ENCODE data around the gene RRAD.
A peak's percentile ranks its signal among the peaks of the same experiment; 100 is the strongest.

Gene RRAD

DNA sequence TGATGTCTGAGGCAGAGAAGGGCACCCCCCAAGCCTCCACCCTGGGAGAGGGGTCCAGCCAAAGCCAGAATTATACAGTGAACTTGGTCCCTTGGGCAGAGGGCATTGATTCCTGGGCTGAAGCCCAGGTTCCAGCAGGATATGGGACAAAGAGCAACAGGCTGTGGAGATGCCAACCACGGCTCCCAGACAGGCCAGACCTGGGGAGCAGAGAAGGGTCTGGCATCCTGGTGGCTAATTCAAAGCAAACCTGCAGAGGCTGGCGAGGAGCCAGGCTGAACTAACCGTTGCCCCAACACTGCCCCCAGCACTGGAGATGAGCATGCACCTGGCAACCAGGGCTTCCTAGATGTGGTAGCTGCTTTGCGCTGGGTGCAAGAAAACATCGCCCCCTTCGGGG is 38.7 kb upstream of the RRAD start:
- H3K4me3 ChIP-seq (replicated peaks; ENCODE audit: insufficient read depth, low read length): no peak overlapping the region
- no peak overlapping the region for H3K27ac ChIP-seq (replicated peaks)
- DNase-seq (ENCODE audit: low read depth in 1 of 2, low spot score in 1 of 2): no peak
- no peaks in the 10 kb centered on the region for H3K27me3 ChIP-seq (ENCODE audit: insufficient read depth, poor library complexity, severe bottlenecking)
- TF ChIP-seq, protein P1, sequence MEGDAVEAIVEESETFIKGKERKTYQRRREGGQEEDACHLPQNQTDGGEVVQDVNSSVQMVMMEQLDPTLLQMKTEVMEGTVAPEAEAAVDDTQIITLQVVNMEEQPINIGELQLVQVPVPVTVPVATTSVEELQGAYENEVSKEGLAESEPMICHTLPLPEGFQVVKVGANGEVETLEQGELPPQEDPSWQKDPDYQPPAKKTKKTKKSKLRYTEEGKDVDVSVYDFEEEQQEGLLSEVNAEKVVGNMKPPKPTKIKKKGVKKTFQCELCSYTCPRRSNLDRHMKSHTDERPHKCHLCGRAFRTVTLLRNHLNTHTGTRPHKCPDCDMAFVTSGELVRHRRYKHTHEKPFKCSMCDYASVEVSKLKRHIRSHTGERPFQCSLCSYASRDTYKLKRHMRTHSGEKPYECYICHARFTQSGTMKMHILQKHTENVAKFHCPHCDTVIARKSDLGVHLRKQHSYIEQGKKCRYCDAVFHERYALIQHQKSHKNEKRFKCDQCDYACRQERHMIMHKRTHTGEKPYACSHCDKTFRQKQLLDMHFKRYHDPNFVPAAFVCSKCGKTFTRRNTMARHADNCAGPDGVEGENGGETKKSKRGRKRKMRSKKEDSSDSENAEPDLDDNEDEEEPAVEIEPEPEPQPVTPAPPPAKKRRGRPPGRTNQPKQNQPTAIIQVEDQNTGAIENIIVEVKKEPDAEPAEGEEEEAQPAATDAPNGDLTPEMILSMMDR (IDR thresholded peaks at IDR 0.05; ENCODE audit: insufficient read depth, low read length): no peak
- TF ChIP-seq POLR2AphosphoS5 (IDR thresholded peaks at IDR 0.05; ENCODE audit: low read depth) (no peak), SPI1 (IDR thresholded peaks at IDR 0.05; ENCODE audit: borderline replicate concordance, low read depth) (no peak), GABPA (IDR thresholded peaks at IDR 0.05; ENCODE audit: low read depth) (no peak)
- TF ChIP-seq, protein P2, sequence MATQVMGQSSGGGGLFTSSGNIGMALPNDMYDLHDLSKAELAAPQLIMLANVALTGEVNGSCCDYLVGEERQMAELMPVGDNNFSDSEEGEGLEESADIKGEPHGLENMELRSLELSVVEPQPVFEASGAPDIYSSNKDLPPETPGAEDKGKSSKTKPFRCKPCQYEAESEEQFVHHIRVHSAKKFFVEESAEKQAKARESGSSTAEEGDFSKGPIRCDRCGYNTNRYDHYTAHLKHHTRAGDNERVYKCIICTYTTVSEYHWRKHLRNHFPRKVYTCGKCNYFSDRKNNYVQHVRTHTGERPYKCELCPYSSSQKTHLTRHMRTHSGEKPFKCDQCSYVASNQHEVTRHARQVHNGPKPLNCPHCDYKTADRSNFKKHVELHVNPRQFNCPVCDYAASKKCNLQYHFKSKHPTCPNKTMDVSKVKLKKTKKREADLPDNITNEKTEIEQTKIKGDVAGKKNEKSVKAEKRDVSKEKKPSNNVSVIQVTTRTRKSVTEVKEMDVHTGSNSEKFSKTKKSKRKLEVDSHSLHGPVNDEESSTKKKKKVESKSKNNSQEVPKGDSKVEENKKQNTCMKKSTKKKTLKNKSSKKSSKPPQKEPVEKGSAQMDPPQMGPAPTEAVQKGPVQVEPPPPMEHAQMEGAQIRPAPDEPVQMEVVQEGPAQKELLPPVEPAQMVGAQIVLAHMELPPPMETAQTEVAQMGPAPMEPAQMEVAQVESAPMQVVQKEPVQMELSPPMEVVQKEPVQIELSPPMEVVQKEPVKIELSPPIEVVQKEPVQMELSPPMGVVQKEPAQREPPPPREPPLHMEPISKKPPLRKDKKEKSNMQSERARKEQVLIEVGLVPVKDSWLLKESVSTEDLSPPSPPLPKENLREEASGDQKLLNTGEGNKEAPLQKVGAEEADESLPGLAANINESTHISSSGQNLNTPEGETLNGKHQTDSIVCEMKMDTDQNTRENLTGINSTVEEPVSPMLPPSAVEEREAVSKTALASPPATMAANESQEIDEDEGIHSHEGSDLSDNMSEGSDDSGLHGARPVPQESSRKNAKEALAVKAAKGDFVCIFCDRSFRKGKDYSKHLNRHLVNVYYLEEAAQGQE (IDR thresholded peaks at IDR 0.05; ENCODE audit: insufficient replicate concordance, low read depth): no peak

DNA sequence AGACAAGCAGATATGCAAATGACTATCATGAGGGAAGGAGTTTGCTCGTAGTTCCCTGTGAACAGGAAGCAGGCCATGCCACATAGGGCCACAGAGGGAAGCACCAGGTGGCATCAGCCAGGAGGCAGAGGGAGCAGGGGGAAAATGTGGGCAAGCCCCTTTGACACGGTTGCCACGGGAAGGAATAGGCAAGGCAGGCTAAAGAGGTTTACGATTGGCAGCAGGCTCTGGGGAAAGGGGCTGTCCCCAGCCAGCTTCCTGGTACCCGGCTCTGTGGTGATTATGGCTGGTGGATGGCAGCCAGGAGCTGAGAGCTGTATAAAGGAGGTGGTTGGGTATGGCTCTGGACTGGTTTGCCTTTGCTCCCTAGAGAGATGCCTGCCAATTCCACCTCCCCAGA is 36.6 kb upstream of the RRAD start:
- no peak overlapping the region for H3K4me3 ChIP-seq (replicated peaks; ENCODE audit: insufficient read depth, low read length)
- peak overlapping the region; percentile 13; the same call in 1 of the 2 replicates for H3K27ac ChIP-seq (replicated peaks)
- H3K27me3 ChIP-seq (ENCODE audit: insufficient read depth, poor library complexity, severe bottlenecking): no peaks in the 10 kb centered on the region
- TF ChIP-seq POLR2AphosphoS5 (IDR thresholded peaks at IDR 0.05; ENCODE audit: low read depth) (no peak), GABPA (IDR thresholded peaks at IDR 0.05; ENCODE audit: low read depth) (no peak), SPI1 (IDR thresholded peaks at IDR 0.05; ENCODE audit: borderline replicate concordance, low read depth) (no peak)
- TF ChIP-seq, protein P2 (IDR thresholded peaks at IDR 0.05; ENCODE audit: insufficient replicate concordance, low read depth): no peak
- TF ChIP-seq, protein P1 (IDR thresholded peaks at IDR 0.05; ENCODE audit: insufficient read depth, low read length): no peak
- no peak for DNase-seq (ENCODE audit: low read depth in 1 of 2, low spot score in 1 of 2)

DNA sequence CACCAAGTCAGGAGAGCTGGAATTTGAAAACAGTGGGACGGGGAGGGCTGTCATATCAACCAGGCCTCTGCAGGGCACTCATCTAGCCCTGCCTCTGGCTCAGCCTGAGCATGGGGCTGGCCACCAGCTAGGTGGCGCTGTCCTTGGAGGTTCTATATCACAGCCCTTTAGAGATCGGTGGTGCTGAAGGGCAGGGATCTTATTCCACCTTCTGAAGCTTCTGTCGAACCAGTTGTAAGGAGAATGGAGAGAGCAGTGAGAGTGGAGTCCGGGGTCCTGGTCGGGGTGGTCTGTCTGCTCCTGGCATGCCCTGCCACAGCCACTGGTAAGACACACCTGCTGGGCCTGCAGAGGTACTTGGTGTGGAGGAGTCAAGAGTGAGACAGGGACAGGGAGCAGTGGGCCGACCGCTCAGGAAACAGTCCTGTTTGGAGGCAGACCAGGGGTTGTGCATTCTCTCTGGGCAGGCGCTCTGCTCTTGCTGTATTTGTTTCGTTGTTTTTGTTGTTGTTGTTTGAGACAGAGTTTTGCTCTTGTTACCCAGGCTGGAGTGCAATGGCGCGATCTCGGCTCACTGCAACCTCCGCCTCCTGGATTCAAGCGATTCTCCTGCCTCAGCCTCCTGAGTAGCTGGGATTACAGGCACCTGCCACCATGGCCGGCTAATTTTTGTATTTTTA is 35.9 kb upstream of the RRAD start, which contains the start of gene CES3:
CES3 (plus strand) TSS at position 202 of the 680 bp plus-strand sequence; CDS start at position 244, 42 bp downstream.
- Histone ChIP-seq H3K4me3 (replicated peaks; ENCODE audit: insufficient read depth, low read length) (no peak within 1 kb of the TSS), H3K27ac (replicated peaks) (peak within 1 kb of the TSS; percentile 13; the same call in 1 of the 2 replicates), H3K27me3 (ENCODE audit: insufficient read depth, poor library complexity, severe bottlenecking) (no peaks in the 10 kb centered on the region)
- TF ChIP-seq POLR2AphosphoS5 (IDR thresholded peaks at IDR 0.05; ENCODE audit: low read depth) (no peak), GABPA (IDR thresholded peaks at IDR 0.05; ENCODE audit: low read depth) (no peak), SPI1 (IDR thresholded peaks at IDR 0.05; ENCODE audit: borderline replicate concordance, low read depth) (no peak)
- TF ChIP-seq, protein P2 (IDR thresholded peaks at IDR 0.05; ENCODE audit: insufficient replicate concordance, low read depth): peak; percentile 40
- TF ChIP-seq, protein P1 (IDR thresholded peaks at IDR 0.05; ENCODE audit: insufficient read depth, low read length): peak; percentile 93
- DNase-seq (ENCODE audit: low read depth in 1 of 2, low spot score in 1 of 2): peak; percentile 44 to 81

Data from HL-60 (cell line).